Nephron (organoid): ENCODE measurements around the gene VMAC.

Experiments used
- H3K27ac Mint-ChIP-seq, 3 experiments: 2 replicates each; pipeline ENCODE4 v1.8.0; 2020; ENCODE audit warnings: mixed read lengths in 3 of 3, mild to moderate bottlenecking in 2 of 3, moderate library complexity in 1 of 3
- H3K27me3 Mint-ChIP-seq: 2 replicates; pipeline ENCODE4 v1.8.0; 2021; ENCODE audit warnings: low read depth, mild to moderate bottlenecking, moderate library complexity, mixed read lengths
- H3K36me3 Mint-ChIP-seq: 2 replicates; pipeline ENCODE4 v1.8.0; 2020; ENCODE audit warnings: low read depth, mixed read lengths
- H3K4me1 Mint-ChIP-seq: 2 replicates; pipeline ENCODE4 v1.8.0; 2020; ENCODE audit warnings: mixed read lengths
- H3K4me3 Mint-ChIP-seq, 3 experiments: 2 replicates each; pipeline ENCODE4 v1.8.0; 2020; ENCODE audit warnings: mild to moderate bottlenecking in 3 of 3, mixed read lengths in 3 of 3, moderate library complexity in 2 of 3
- H3K9me3 Mint-ChIP-seq: 2 replicates; pipeline ENCODE4 v1.8.0; 2020; ENCODE audit warnings: mixed read lengths
- CTCF ChIP-seq, 3 experiments: fragments of 200-600 bp; sonication (generic); IDR thresholded peaks; one replicate each; pipeline ENCODE4 v1.5.0; 2021; ENCODE audit warnings: antibody characterized with exemption in 3 of 3; ENCODE audit not compliant: unreplicated experiment in 3 of 3

VMAC gene

GRCh38 chr19:5900976-5901375 lies 3.7 kb upstream of the VMAC start:
- no peak for TF ChIP-seq CTCF (IDR thresholded peaks at IDR 0.05; ENCODE audit: unreplicated experiment in 3 of 3)
- Mint-ChIP-seq H3K4me3 (peak overlapping the region; percentile 47 to 78 (median 66)), H3K4me1 (peaks cover 11% of the 10 kb centered on the region), H3K27ac (peak overlapping the region in 1 of 3 experiments; percentile 24), H3K27me3 (no peaks in the 10 kb centered on the region), H3K36me3 (peaks cover 10% of the 10 kb centered on the region), H3K9me3 (no peaks in the 10 kb centered on the region)

- H3K9me3 Mint-ChIP-seq, result no peaks in the 10 kb centered on the region
- peak overlapping the region; percentile 86 to 98 (median 89) for H3K4me3 Mint-ChIP-seq
- peak overlapping the region; percentile 79 to 99 (median 97) for H3K27ac Mint-ChIP-seq
- peaks cover 14% of the 10 kb centered on the region for H3K36me3 Mint-ChIP-seq
- no peaks in the 10 kb centered on the region for H3K27me3 Mint-ChIP-seq
- no peak for TF ChIP-seq CTCF (IDR thresholded peaks at IDR 0.05; ENCODE audit: unreplicated experiment in 3 of 3)
- H3K4me1 Mint-ChIP-seq, result peaks cover 11% of the 10 kb centered on the region
Observed at GRCh38 chr19:5903056-5903623, 1.5 kb upstream of the VMAC start.

GRCh38 chr19:5903624-5904351 lies 884 bp upstream of the VMAC start, which contains the start of gene NDUFA11:
Gene NDUFA11 (minus strand): TSS chr19:5903790. CDS start chr19:5903708, 82 bp downstream.
- H3K36me3 Mint-ChIP-seq, result peaks cover 14% of the 10 kb centered on the region
- H3K27me3 Mint-ChIP-seq, result no peaks in the 10 kb centered on the region
- peak within 1 kb of the TSS; percentile 86 to 98 (median 89) for H3K4me3 Mint-ChIP-seq
- H3K4me1 Mint-ChIP-seq, result peaks cover 11% of the 10 kb centered on the region
- TF ChIP-seq CTCF (IDR thresholded peaks at IDR 0.05; ENCODE audit: unreplicated experiment in 3 of 3), result no peak
- peak within 1 kb of the TSS; percentile 79 to 99 (median 97) for H3K27ac Mint-ChIP-seq
- H3K9me3 Mint-ChIP-seq, result no peaks in the 10 kb centered on the region

GRCh38 chr19:5905114-5905778 lies 574 bp downstream of the VMAC start:
- H3K4me3 Mint-ChIP-seq, result peak overlapping the region; percentile 72 to 98 (median 78)
- peaks cover 11% of the 10 kb centered on the region for H3K36me3 Mint-ChIP-seq
- H3K4me1 Mint-ChIP-seq, result peaks cover 11% of the 10 kb centered on the region
- no peak for TF ChIP-seq CTCF (IDR thresholded peaks at IDR 0.05; ENCODE audit: unreplicated experiment in 3 of 3)
- no peaks in the 10 kb centered on the region for H3K9me3 Mint-ChIP-seq
- H3K27me3 Mint-ChIP-seq, result no peaks in the 10 kb centered on the region
- H3K27ac Mint-ChIP-seq, result peak overlapping the region in 1 of 3 experiments; percentile 28

GRCh38 chr19:5907241-5907640 lies 2.6 kb downstream of the VMAC start:
- Mint-ChIP-seq H3K27ac (no peak overlapping the region), H3K36me3 (peaks cover 4% of the 10 kb centered on the region), H3K27me3 (no peaks in the 10 kb centered on the region), H3K9me3 (no peaks in the 10 kb centered on the region), H3K4me1 (peaks cover 6% of the 10 kb centered on the region), H3K4me3 (peak overlapping the region; percentile 19 to 67 (median 47))
- no peak for TF ChIP-seq CTCF (IDR thresholded peaks at IDR 0.05; ENCODE audit: unreplicated experiment in 3 of 3)
